HG03045 (cell line): ENCODE data around the gene PGGHG.

Source experiments
- ATAC-seq: cut with Tn5 transposase; IDR thresholded peaks from one replicate; pipeline ENCODE4 v1.9.1; 2021; ENCODE audit warnings: mild to moderate bottlenecking, moderate library complexity; ENCODE audit not compliant: unreplicated experiment

PGGHG gene

DNA sequence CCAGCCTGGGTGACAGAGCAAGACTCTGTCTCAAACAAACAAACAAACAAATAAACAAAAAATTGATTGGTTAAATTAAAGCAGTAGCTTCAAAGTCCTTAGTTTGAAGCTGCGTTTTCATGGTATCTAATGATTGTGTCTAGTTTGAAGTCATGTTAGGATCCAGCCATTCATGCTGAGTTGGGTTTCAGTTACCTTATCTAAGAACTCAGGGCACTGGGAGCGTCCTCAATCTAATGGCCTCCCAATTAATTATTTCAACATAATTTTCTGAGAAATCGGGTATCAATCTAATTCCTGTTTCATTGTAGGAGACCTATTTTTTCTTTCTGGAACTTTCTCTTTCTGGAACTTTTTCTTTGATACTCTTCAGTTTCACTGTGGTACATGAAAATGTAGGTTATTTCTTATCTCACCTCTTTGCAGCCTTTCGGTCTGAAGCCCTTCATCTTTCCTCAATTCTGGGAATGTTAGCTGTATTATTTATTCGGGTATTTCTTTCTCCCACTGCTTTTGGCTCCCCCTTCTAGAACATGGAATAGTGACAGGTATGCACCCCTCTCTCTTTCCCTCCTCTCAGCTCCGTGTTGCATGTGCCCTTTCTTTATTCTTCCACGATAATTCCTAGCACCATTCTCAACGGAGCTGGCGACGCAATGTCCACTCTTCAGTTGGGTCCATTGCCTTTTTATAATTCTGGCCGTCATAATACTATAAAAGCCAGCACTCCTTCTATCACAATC is 56.1 kb downstream of the PGGHG start:
- no peak for ATAC-seq
